Loucy (cell line): ENCODE results near the gene C19orf67.
"Not testable (repeated sequence)": the region's sequence is repeated elsewhere in the genome, so short reads cannot be mapped to it uniquely, and the experiment has no call there.

ENCODE experiments used
- H2AFZ ChIP-seq: fragments of 200-600 bp; sonication (generic); 2 replicates; pipeline ENCODE4 v1.6.0; 2016; ENCODE audit warnings: antibody characterized with exemption, mild to moderate bottlenecking, low read length, moderate library complexity
- H3F3A ChIP-seq: fragments of 200-600 bp; 2 replicates; pipeline ENCODE4 v1.6.0; 2016; ENCODE audit warnings: antibody characterized with exemption, low read depth, mild to moderate bottlenecking
- H3K27me3 ChIP-seq: fragments of 200-600 bp; sonication (generic); 2 replicates; pipeline ENCODE4 v1.6.1; 2014; ENCODE audit warnings: low read length, mild to moderate bottlenecking; ENCODE audit not compliant: insufficient read depth, poor library complexity, severe bottlenecking
- H3K36me3 ChIP-seq: fragments of 200-600 bp; sonication (generic); 2 replicates; pipeline ENCODE4 v1.6.1; 2016; ENCODE audit warnings: low read length; ENCODE audit not compliant: insufficient read depth
- H3K4me1 ChIP-seq: fragments of 200-600 bp; sonication (generic); 2 replicates; pipeline ENCODE4 v1.5.1; 2014; ENCODE audit warnings: low read length, mild to moderate bottlenecking; ENCODE audit not compliant: insufficient read depth, poor library complexity, severe bottlenecking
- H3K4me2 ChIP-seq: fragments of 200-600 bp; sonication (generic); 2 replicates; pipeline ENCODE4 v1.6.0; 2014; ENCODE audit warnings: antibody characterized with exemption, low read length, low read depth, mild to moderate bottlenecking; ENCODE audit not compliant: poor library complexity, severe bottlenecking
- H3K4me3 ChIP-seq: fragments of 200-600 bp; sonication (generic); 2 replicates; pipeline ENCODE4 v1.5.1; 2014; ENCODE audit warnings: low read length, mild to moderate bottlenecking, mixed read lengths; ENCODE audit not compliant: poor library complexity, severe bottlenecking
- H3K79me2 ChIP-seq: fragments of 200-600 bp; sonication (generic); 2 replicates; pipeline ENCODE4 v1.6.1; 2014; ENCODE audit warnings: low read length; ENCODE audit not compliant: insufficient read depth
- H3K9ac ChIP-seq: fragments of 200-600 bp; sonication (generic); 2 replicates; pipeline ENCODE4 v1.6.0; 2014; ENCODE audit warnings: mild to moderate bottlenecking, low read depth, low read length, moderate library complexity; ENCODE audit not compliant: poor library complexity, severe bottlenecking
- H3K9me2 ChIP-seq: fragments of 200-600 bp; sonication (generic); replicated peaks from 2 replicates; pipeline ENCODE4 v1.6.1; 2016; ENCODE audit warnings: low read depth, low read length, mixed read lengths
- H3K9me3 ChIP-seq: fragments of 200-600 bp; sonication (generic); 2 replicates; pipeline ENCODE4 v1.6.1; 2014; ENCODE audit warnings: mild to moderate bottlenecking, antibody characterized with exemption, low read length, low read depth; ENCODE audit not compliant: insufficient read depth
- H4K20me1 ChIP-seq: fragments of 200-600 bp; sonication (generic); 2 replicates; pipeline ENCODE4 v1.6.0; 2014; ENCODE audit warnings: antibody characterized with exemption, low read length, mild to moderate bottlenecking; ENCODE audit not compliant: insufficient read depth, poor library complexity, severe bottlenecking
- CTCF ChIP-seq: fragments of 200-600 bp; sonication (generic); conservative IDR thresholded peaks from 2 replicates; pipeline ENCODE4 v1.5.1; 2014; ENCODE audit warnings: mild to moderate bottlenecking, antibody characterized with exemption, low read length
- EZH2phosphoT487 ChIP-seq: fragments of 200-600 bp; IDR thresholded peaks from 2 replicates; pipeline ENCODE4 v1.6.1; 2018; ENCODE audit warnings: antibody characterized with exemption, mild to moderate bottlenecking, moderate library complexity, borderline replicate concordance

Gene C19orf67

GRCh38 chr19:14052470-14052869, 33.1 kb downstream of the C19orf67 start:
- H4K20me1 ChIP-seq, result no peaks in the 10 kb centered on the region
- H2AFZ ChIP-seq, result no peak overlapping the region
- peaks cover 6% of the 10 kb centered on the region; the same call in 1 of the 2 replicates for H3K36me3 ChIP-seq
- no peak overlapping the region for H3K4me2 ChIP-seq
- H3K79me2 ChIP-seq, result no peaks in the 10 kb centered on the region
- H3K27me3 ChIP-seq, result no peaks in the 10 kb centered on the region
- H3K9ac ChIP-seq, result no peak overlapping the region
- H3F3A ChIP-seq, result no peaks in the 10 kb centered on the region
- H3K9me2 ChIP-seq, result no peaks in the 10 kb centered on the region
- no peaks in the 10 kb centered on the region for H3K9me3 ChIP-seq
- H3K4me1 ChIP-seq, result no peaks in the 10 kb centered on the region
- H3K4me3 ChIP-seq, result no peak overlapping the region
- no peak for TF ChIP-seq EZH2phosphoT487
- TF ChIP-seq CTCF, result no peak

GRCh38 chr19:14051980-14052379, 33.6 kb downstream of the C19orf67 start:
- Histone ChIP-seq H3K79me2 (no peaks in the 10 kb centered on the region), H3K4me2 (no peak overlapping the region), H3K9me3 (no peaks in the 10 kb centered on the region), H3K9me2 (no peaks in the 10 kb centered on the region), H3K9ac (no peak overlapping the region), H3K36me3 (peaks cover 6% of the 10 kb centered on the region; the same call in 1 of the 2 replicates), H3K4me1 (no peaks in the 10 kb centered on the region), H3F3A (no peaks in the 10 kb centered on the region), H3K4me3 (no peak overlapping the region), H3K27me3 (no peaks in the 10 kb centered on the region), H2AFZ (no peak overlapping the region), H4K20me1 (no peaks in the 10 kb centered on the region)
- TF ChIP-seq CTCF, result no peak
- no peak for TF ChIP-seq EZH2phosphoT487

GRCh38 chr19:14050961-14051360, 34.6 kb downstream of the C19orf67 start:
- not testable (repeated sequence) for H3F3A ChIP-seq, H3K9me2 ChIP-seq, H2AFZ ChIP-seq, H3K4me2 ChIP-seq, H3K4me1 ChIP-seq, H3K79me2 ChIP-seq, H3K36me3 ChIP-seq, H4K20me1 ChIP-seq, H3K4me3 ChIP-seq, H3K27me3 ChIP-seq, H3K9me3 ChIP-seq, H3K9ac ChIP-seq

- H3K9ac ChIP-seq, result no peak overlapping the region
- H3F3A ChIP-seq, result no peaks in the 10 kb centered on the region
- H3K9me2 ChIP-seq, result no peaks in the 10 kb centered on the region
- H3K4me3 ChIP-seq, result no peak overlapping the region
- no peak overlapping the region for H2AFZ ChIP-seq
- H3K36me3 ChIP-seq, result peaks cover 6% of the 10 kb centered on the region; the same call in 1 of the 2 replicates
- H4K20me1 ChIP-seq, result no peaks in the 10 kb centered on the region
- H3K27me3 ChIP-seq, result no peaks in the 10 kb centered on the region
- no peak for TF ChIP-seq CTCF
- no peak for TF ChIP-seq EZH2phosphoT487
- no peaks in the 10 kb centered on the region for H3K4me1 ChIP-seq
- H3K4me2 ChIP-seq, result no peak overlapping the region
- H3K79me2 ChIP-seq, result no peaks in the 10 kb centered on the region
- H3K9me3 ChIP-seq, result no peaks in the 10 kb centered on the region
These were observed 35.1 kb downstream of the C19orf67 start for GRCh38 chr19:14050512-14050911.
